ENCODE results near the gene GATAD2A. TPM values are rescaled to one million over a fixed set of nuclear protein-coding genes. Genes with fewer than 3 reads are reported as not detected.

The GATAD2A gene
- total and polyA plus RNA-seq, 9 of the 15 experiments (the other 6 are each of a cell fraction or from before 2014, with no cell fraction given), result 2.4 to 226 (median 44.2) TPM

DNA sequence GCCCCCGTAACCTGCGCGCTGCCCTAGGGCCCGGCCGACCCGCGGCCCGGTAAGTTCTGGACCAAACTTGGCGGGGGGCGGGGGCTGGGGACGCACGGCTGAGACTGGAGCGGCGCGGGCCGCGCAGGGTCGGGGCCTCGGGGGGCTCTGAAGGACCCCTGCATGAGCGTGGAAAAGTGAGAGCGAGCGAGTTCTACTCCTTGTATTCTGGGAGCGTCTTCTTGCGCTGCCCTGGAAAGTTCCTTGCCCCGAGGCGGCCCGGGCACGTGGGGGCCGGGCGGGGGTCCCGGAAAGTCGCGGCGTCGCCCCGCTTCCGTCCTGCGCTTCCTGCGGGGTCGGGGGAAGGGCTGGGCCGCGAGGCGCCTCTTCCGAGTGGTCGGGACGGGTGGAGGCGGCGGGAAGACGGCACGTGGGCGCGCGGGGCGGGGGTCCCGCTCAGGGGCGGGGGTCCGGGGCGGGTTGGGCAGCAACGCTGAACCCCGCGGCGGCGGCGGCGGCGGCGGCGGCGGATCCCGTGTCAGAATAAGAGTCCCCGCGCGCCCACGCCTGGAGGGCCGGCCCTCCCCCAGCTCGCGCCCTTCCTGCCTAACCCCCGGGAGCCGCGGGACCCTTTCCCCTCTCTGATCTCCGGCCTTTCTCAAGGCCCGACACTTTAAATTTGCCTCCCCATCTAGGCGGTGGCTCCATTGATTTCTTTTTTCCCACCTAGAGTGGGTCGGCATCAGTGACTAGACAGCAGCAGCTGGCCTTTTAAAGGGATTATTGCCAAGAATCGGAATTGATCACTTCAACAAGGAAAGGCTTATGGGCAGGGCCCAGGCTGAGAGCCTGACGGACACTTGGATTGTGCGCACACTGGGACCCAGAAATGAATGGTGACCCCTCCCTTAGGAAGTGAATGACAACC is 749 bp downstream of the GATAD2A start (continued):
- TF ChIP-seq CHD1 (IDR thresholded peaks at IDR 0.05; ENCODE audit: low read length) (peak; percentile 53), CCNT2 (IDR thresholded peaks at IDR 0.05; ENCODE audit: borderline replicate concordance, extremely low read depth, insufficient read length, low read depth, low read length) (peak; percentile 23), TAF7 (tag; IDR thresholded peaks at IDR 0.05) (no peak), ZNF263 (CRISPR knock-in tag; IDR thresholded peaks at IDR 0.05; ENCODE audit: borderline replicate concordance) (0 out of 2 replicates have a peak, but pooled peaks have one; percentile 17), SIN3A (IDR thresholded peaks at IDR 0.05; ENCODE audit: borderline replicate concordance in 2 of 2, control insufficient read depth in 1 of 2, low read depth in 2 of 2, low read length in 2 of 2) (peak; percentile 22 to 80; a peak in 2 of 4 replicates), NEUROD1 (IDR thresholded peaks at IDR 0.05; ENCODE audit: borderline replicate concordance, low read depth, low read length, partially characterized antibody) (no peak), ZNF282 (CRISPR knock-in tag; IDR thresholded peaks at IDR 0.05) (0 out of 2 replicates have a peak, but pooled peaks have one; percentile 39), EP400 (IDR thresholded peaks at IDR 0.05) (peak; percentile 36), SMARCE1 (IDR thresholded peaks at IDR 0.05) (peak; percentile 22; the same call in 1 of the 2 replicates), HNRNPL (IDR thresholded peaks at IDR 0.05; ENCODE audit: low read depth, low read length) (no peak), ZNF717 (CRISPR knock-in tag; IDR thresholded peaks at IDR 0.05) (no peak), POLR2AphosphoS5 (IDR thresholded peaks at IDR 0.05; ENCODE audit: control insufficient read depth, insufficient read depth, low read depth, low read length) (0 out of 2 replicates have a peak, but pooled peaks have one; percentile 6), SAP30 (IDR thresholded peaks at IDR 0.05; ENCODE audit: borderline replicate concordance, insufficient read depth, low read depth, low read length, poor library complexity, severe bottlenecking) (peak; percentile 35), TOE1 (IDR thresholded peaks at IDR 0.05; ENCODE audit: borderline replicate concordance) (peak; percentile 55; the same call in 1 of the 2 replicates), TOE1 (CRISPR knock-in tag; IDR thresholded peaks at IDR 0.05; ENCODE audit: borderline replicate concordance, low read depth) (no peak), PTRF (tag; IDR thresholded peaks at IDR 0.05) (no peak), ZNF41 (CRISPR knock-in tag; conservative IDR thresholded peaks at IDR 0.05) (no peak), ARNT (IDR thresholded peaks at IDR 0.05) (no peak)
- TF ChIP-seq, protein P1, sequence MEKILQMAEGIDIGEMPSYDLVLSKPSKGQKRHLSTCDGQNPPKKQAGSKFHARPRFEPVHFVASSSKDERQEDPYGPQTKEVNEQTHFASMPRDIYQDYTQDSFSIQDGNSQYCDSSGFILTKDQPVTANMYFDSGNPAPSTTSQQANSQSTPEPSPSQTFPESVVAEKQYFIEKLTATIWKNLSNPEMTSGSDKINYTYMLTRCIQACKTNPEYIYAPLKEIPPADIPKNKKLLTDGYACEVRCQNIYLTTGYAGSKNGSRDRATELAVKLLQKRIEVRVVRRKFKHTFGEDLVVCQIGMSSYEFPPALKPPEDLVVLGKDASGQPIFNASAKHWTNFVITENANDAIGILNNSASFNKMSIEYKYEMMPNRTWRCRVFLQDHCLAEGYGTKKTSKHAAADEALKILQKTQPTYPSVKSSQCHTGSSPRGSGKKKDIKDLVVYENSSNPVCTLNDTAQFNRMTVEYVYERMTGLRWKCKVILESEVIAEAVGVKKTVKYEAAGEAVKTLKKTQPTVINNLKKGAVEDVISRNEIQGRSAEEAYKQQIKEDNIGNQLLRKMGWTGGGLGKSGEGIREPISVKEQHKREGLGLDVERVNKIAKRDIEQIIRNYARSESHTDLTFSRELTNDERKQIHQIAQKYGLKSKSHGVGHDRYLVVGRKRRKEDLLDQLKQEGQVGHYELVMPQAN (IDR thresholded peaks at IDR 0.05; ENCODE audit: borderline replicate concordance), result peak; percentile 60; the same call in 1 of the 2 replicates
- TF ChIP-seq, protein P2, sequence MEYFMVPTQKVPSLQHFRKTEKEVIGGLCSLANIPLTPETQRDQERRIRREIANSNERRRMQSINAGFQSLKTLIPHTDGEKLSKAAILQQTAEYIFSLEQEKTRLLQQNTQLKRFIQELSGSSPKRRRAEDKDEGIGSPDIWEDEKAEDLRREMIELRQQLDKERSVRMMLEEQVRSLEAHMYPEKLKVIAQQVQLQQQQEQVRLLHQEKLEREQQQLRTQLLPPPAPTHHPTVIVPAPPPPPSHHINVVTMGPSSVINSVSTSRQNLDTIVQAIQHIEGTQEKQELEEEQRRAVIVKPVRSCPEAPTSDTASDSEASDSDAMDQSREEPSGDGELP (CRISPR knock-in tag; IDR thresholded peaks at IDR 0.05; ENCODE audit: borderline replicate concordance), result peak; percentile 67
- TF ChIP-seq, protein P3, sequence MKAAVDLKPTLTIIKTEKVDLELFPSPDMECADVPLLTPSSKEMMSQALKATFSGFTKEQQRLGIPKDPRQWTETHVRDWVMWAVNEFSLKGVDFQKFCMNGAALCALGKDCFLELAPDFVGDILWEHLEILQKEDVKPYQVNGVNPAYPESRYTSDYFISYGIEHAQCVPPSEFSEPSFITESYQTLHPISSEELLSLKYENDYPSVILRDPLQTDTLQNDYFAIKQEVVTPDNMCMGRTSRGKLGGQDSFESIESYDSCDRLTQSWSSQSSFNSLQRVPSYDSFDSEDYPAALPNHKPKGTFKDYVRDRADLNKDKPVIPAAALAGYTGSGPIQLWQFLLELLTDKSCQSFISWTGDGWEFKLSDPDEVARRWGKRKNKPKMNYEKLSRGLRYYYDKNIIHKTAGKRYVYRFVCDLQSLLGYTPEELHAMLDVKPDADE (conservative IDR thresholded peaks at IDR 0.05; ENCODE audit: control insufficient read depth, low read depth, low read length), result peak; percentile 54
- TF ChIP-seq, protein P4, sequence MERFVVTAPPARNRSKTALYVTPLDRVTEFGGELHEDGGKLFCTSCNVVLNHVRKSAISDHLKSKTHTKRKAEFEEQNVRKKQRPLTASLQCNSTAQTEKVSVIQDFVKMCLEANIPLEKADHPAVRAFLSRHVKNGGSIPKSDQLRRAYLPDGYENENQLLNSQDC (CRISPR knock-in tag; IDR thresholded peaks at IDR 0.05), result peak; percentile 57; the same call in 1 of the 2 replicates
